ENCODE results near the gene MARCHF7.

GRCh38 chr2:159677654-159678053, 34.7 kb upstream of the MARCHF7 start:
- TF ChIP-seq POLR2AphosphoS5 (IDR thresholded peaks at IDR 0.05; ENCODE audit: low read depth, low read length) (no peak), POLR2A (IDR thresholded peaks at IDR 0.05; ENCODE audit: low read depth, low read length) (no peak)
